ENCODE measurements around the gene LAMA5. TPM values are rescaled to one million over a fixed set of nuclear protein-coding genes. Genes with fewer than 3 reads are reported as not detected.
"Not testable (repeated sequence)": the region's sequence is repeated elsewhere in the genome, so short reads cannot be mapped to it uniquely, and the experiment has no call there.

Gene LAMA5
- total RNA-seq, 1 donor from 2014 or later, result 70.9 TPM

GRCh38 chr20:62377064-62377461, 10.0 kb upstream of the LAMA5 start:
- intact Hi-C loops (cut with micrococcal nuclease), result no loop called here
- H3K36me3 ChIP-seq, result no peaks in the 10 kb centered on the region
- H3K4me1 ChIP-seq, result peaks cover 66% of the 10 kb centered on the region
- DNase-seq, result no peak
- no peak overlapping the region for H3K4me3 ChIP-seq
- TF ChIP-seq, protein P1, sequence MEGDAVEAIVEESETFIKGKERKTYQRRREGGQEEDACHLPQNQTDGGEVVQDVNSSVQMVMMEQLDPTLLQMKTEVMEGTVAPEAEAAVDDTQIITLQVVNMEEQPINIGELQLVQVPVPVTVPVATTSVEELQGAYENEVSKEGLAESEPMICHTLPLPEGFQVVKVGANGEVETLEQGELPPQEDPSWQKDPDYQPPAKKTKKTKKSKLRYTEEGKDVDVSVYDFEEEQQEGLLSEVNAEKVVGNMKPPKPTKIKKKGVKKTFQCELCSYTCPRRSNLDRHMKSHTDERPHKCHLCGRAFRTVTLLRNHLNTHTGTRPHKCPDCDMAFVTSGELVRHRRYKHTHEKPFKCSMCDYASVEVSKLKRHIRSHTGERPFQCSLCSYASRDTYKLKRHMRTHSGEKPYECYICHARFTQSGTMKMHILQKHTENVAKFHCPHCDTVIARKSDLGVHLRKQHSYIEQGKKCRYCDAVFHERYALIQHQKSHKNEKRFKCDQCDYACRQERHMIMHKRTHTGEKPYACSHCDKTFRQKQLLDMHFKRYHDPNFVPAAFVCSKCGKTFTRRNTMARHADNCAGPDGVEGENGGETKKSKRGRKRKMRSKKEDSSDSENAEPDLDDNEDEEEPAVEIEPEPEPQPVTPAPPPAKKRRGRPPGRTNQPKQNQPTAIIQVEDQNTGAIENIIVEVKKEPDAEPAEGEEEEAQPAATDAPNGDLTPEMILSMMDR (IDR thresholded peaks at IDR 0.05; ENCODE audit: borderline replicate concordance), result no peak
- no peaks in the 10 kb centered on the region for H3K27me3 ChIP-seq (ENCODE audit: low read depth)
- no peaks in the 10 kb centered on the region for H3K9me3 ChIP-seq (replicated peaks)
- peak overlapping the region; percentile 86 for H3K27ac ChIP-seq (replicated peaks)

- TF ChIP-seq, protein P1 (IDR thresholded peaks at IDR 0.05; ENCODE audit: borderline replicate concordance), result peak; percentile 68
- H3K36me3 ChIP-seq, result no peaks in the 10 kb centered on the region
- no peak overlapping the region for H3K4me3 ChIP-seq
- no peak for DNase-seq
- intact Hi-C loops (cut with micrococcal nuclease), result no loop called here
- no peaks in the 10 kb centered on the region for H3K27me3 ChIP-seq (ENCODE audit: low read depth)
- peaks cover 60% of the 10 kb centered on the region for H3K4me1 ChIP-seq
- H3K27ac ChIP-seq (replicated peaks), result peak overlapping the region; percentile 86
- H3K9me3 ChIP-seq (replicated peaks), result no peaks in the 10 kb centered on the region
Measured at GRCh38 chr20:62376112-62377063, 9.3 kb upstream of the LAMA5 start.

DNA sequence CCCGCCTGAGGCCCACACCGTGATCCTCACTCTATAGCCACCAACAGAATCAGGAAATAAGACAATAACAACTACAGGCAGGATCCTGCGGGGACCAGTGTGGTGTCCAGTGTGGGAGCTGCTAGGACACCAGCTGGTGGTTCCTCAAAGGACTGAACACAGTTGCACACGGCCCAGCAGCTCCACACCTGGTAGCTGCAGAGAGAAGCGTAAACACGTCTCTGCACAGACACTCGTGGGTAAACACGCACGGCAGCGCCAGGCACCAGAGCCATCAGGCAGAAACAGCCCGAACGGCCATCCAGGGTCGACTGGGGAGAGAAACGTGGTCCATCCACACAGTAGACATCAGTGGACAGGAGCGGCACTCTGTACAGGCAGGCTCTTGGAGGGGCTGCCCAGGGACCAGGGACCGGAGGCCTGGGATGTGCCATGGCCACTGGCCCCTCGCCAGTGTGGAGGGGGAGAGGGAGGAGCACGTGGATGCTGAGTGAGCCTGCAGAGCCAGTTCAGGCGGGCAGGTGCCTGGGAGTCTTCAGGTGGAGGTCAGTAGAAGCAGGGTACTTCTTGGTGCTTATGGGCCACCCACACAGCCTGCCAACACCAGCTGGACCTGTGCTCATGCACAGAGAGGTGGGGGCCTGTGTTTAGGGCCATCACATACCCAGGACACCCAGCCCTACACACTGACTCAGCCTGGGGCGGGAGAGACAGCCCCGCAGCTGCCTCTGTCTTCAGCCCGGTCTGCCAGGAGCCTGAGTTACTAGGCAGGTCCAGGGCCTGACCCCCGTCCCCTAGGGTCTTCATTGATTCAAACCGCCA, 7.4 kb upstream of the LAMA5 start:
- Histone ChIP-seq H3K4me1 (peaks cover 62% of the 10 kb centered on the region), H3K27ac (replicated peaks) (no peak overlapping the region), H3K27me3 (ENCODE audit: low read depth) (no peaks in the 10 kb centered on the region), H3K36me3 (no peaks in the 10 kb centered on the region), H3K4me3 (no peak overlapping the region), H3K9me3 (replicated peaks) (no peaks in the 10 kb centered on the region)
- TF ChIP-seq, protein P1 (IDR thresholded peaks at IDR 0.05; ENCODE audit: borderline replicate concordance), result no peak
- intact Hi-C loops (cut with micrococcal nuclease), result no loop called here
- no peak for DNase-seq

- H3K4me3 ChIP-seq; H3K9me3 ChIP-seq (replicated peaks); intact Hi-C loops (cut with micrococcal nuclease); DNase-seq; H3K36me3 ChIP-seq; H3K27me3 ChIP-seq (ENCODE audit: low read depth); H3K27ac ChIP-seq (replicated peaks): not testable (repeated sequence)
- H3K4me1 ChIP-seq, result peaks cover 69% of the 10 kb centered on the region
Measured at GRCh38 chr20:62373631-62374179, 6.6 kb upstream of the LAMA5 start.

DNA sequence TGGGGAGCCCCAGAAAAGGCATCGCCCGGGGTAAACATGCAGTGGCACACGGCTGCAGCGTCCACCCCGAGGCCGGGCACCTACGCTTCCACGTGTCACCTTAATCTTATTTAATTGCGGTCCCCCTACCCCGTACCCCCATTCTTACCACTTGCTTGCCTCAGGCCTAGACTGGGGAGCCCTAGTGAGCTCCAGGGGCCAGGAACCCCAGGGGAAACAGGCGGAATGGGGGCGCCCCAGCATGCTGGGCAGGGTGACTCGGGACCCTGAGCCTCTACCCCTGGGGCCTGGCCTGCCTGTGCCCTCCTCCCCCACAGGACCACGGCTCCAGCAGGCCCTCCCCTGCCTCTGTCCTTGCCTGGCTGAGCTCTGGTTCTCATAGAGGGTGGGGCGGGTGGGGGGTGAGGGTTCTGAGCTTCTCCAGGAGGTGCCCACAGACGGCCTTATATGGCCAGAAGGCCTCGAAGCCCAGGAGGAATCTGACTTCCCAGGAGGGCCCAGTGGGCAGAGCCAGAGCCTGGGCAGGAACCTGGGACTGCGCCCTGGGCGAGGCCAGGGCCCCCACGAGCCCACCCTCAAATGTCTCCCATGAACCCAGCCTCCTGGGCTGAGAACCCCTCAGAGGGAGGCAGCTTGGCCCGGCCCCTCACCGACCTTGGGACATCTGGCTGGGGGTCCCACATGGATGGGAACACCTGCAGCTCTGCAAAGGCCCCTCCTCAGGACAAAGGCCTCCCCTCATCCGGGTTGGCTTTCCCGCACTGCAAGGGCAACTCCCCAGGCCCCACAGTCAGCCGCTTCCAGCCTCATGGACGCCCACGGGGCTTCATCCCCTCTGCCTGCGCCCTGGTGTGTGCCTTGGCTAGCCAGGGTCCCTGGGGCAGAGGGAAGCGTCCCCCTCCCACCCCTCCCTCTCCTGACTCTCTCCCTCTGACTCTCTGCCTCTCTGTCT, 5.2 kb upstream of the LAMA5 start:
- intact Hi-C loops (cut with micrococcal nuclease), result no loop called here
- H3K9me3 ChIP-seq (replicated peaks), result no peaks in the 10 kb centered on the region
- H3K4me3 ChIP-seq, result no peak overlapping the region
- H3K27ac ChIP-seq (replicated peaks), result no peak overlapping the region
- peaks cover 69% of the 10 kb centered on the region for H3K4me1 ChIP-seq
- TF ChIP-seq, protein P1 (IDR thresholded peaks at IDR 0.05; ENCODE audit: borderline replicate concordance), result no peak
- H3K27me3 ChIP-seq (ENCODE audit: low read depth), result no peaks in the 10 kb centered on the region
- no peak for DNase-seq
- H3K36me3 ChIP-seq, result no peaks in the 10 kb centered on the region
